Prostate gland (tissue), 2 donors: ENCODE data around the gene ABCF2.

Experiments used
- POLR2A ChIP-seq: fragments of 450-650 bp; IDR thresholded peaks from one replicate; pipeline ENCODE4 v1.6.1; 2016; ENCODE audit warnings: antibody characterized with exemption, mild to moderate bottlenecking
- TF ChIP-seq, protein P1 (sequence below), 4 experiments: fragments of 200-600 bp in 2 of 4; fragments of 450-650 bp in 2 of 4; sonication (generic) in 2 of 4; IDR thresholded peaks; 1 replicate in 3 of 4; 2 replicates in 1 of 4; pipeline ENCODE4 v1.5.1; 2016 to 2019; ENCODE audit warnings: antibody characterized with exemption in 4 of 4, mild to moderate bottlenecking in 2 of 4, moderate library complexity in 2 of 4

DNA sequence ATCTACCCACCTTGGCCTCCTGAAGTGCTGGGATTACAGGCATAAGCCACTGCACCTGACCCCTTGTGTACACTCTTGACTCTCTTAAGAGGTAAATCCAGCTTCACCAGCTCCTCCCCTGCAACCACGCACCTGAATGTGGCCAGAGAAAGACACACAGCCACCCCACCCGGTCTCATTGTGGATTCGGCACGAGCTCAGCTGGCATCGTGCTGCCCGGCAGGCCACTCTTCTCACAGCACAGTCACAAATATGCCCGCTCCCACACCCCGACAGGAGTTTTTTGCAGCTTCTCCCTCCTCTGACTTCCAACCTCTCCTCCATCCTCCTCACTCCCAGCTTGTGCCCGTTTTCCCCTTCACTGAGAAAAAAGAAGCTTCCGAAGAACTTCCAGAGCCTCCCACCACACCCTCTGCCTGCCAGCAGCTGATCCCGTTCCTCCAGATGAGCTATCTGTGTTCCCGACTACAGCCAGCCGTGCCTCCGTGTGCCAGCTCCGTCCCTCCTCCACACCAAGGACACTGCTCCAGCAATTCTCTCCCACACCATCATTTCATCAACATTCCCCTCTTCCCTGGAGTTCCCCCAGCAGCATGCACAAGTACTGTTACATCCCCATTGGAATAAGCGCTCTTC lies 29.5 kb upstream of the ABCF2 start:
- TF ChIP-seq, protein P1, sequence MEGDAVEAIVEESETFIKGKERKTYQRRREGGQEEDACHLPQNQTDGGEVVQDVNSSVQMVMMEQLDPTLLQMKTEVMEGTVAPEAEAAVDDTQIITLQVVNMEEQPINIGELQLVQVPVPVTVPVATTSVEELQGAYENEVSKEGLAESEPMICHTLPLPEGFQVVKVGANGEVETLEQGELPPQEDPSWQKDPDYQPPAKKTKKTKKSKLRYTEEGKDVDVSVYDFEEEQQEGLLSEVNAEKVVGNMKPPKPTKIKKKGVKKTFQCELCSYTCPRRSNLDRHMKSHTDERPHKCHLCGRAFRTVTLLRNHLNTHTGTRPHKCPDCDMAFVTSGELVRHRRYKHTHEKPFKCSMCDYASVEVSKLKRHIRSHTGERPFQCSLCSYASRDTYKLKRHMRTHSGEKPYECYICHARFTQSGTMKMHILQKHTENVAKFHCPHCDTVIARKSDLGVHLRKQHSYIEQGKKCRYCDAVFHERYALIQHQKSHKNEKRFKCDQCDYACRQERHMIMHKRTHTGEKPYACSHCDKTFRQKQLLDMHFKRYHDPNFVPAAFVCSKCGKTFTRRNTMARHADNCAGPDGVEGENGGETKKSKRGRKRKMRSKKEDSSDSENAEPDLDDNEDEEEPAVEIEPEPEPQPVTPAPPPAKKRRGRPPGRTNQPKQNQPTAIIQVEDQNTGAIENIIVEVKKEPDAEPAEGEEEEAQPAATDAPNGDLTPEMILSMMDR (IDR thresholded peaks at IDR 0.05), result no peak
- no peak for TF ChIP-seq POLR2A
